RPMI8226 (cell line): ENCODE measurements around the gene INPP1.
"Not testable (repeated sequence)": the region's sequence is repeated elsewhere in the genome, so short reads cannot be mapped to it uniquely, and the experiment has no call there.

ENCODE experiments used
- DNase-seq: peaks from one replicate; pipeline ENCODE4 v3.0.0-alpha.2; 2015

Gene INPP1

DNA sequence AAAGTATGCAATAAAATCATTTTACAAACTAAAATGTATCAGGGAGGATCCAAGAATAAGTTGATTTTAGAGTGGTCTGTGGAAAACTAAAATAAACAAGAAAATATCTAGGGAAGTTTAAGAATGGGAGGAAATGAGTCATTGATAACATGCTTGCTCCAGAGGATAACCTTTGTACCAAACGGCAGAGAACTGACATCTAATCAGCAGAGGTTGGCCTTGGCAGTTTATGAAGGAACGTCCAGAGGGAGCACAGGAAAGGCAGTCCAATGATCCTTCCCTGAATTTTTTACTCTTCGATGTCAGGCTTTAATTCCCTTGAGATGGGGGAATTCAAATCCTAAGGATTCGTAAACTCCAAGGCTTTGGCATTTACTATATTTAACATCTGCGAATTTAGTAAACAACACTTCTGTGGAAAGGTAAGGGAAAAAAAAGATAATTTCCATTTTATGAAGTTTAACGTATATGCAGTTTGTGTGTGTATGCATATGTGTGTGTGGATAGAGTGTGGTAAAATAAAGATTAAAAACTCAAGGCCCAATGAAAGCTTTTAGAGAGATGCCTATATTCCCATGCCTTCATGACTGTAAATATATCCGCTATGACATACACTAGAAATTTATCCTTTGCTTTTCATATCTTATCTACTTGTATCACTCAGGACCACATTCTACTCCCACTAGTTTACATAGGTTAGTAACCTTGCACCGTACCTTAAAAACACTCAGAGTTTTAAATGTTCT lies 8.7 kb upstream of the INPP1 start:
- DNase-seq: no peak

DNA sequence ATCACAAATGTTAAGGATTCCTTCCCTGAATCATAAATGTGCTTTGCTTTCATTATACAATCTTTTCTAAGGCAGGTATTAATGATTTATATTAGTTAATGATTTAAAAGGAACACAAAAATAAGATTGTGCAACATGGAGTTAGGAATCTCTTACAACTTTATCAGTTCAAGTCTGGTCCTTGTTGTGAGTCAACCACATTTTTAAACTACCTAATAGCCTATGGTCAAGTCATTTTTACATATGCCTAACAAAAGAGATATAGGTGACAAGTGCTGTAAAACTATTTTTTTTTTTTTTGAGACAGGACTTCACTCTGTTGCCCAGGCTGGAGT lies 8.2 kb upstream of the INPP1 start:
- DNase-seq: no peak

GRCh38 chr2:190335584-190335983 lies 7.8 kb upstream of the INPP1 start:
- not testable (repeated sequence) for DNase-seq

DNA sequence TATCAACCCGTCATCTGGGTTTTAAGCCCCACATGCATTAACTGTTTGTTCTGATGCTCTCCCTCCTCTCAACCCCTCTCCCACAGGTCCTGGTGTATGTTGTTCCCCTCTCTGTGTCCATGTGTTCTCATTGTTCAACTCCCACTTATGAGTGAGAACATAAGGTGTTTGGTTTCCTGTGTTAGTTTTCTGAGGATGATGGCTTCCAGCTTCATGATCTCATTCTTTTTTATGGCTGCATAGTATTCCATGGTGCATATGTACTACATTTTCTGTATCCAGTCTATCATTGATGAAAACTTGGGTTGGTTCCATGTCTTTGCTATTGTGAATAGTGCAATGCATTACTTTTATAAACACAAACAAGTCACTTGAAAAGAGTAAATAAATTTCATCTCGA lies 7.0 kb upstream of the INPP1 start:
- DNase-seq: no peak

DNA sequence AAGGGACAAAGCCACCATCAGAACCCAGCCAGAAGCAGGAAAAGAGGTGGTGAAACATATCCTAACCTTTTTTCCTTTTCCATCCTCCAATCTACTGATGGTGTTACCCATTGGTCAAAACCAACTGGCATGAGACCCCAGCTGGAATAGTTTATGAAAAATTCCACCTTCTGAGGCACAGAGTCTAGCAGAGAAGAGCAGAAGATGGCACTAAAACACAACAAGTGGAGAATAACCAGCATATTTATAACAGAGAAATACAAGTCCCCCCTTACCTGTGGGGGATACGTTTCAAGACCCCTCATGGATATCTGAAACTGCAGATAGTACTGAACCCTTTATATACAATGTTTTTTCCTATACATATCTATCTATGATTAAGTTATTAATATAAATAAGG lies 4.9 kb upstream of the INPP1 start:
- no peak for DNase-seq

DNA sequence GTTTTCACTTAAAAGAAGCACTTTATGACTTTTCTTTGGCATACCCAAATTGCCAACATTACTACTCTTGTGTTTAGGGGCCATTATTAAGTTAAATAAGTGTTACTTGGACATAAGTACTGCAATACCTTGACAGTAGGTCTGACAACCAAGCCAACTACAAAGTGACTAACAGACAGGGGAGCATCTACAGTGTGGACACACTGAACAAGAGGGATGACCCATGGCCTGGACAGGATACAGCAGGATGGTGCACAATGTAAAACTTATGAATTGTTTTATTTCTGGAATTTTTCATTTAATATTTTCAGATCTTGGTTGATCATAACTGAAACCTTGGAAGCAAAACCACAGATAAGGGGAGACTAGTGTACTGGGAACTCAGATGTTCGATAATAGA lies 4.0 kb upstream of the INPP1 start:
- DNase-seq: no peak

DNA sequence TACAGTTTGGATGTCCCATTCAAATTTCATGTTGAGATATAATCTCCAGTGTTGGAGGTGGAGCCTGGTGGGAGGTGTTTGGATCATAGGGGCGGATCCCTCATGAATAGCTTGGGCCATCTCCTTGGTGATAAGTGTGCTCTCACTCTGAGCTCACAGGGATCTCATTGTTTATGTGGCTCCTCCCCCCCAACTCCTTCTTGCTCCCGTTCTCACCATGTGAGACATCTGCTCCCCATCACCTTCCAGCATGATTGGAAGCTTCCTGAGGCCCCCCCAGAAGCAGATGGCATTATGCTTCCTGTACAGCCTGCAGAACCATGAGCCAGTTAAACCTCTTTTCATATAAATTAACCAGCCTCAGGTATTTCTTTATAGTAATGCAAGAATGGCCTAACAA lies 3.0 kb upstream of the INPP1 start:
- DNase-seq: no peak

GRCh38 chr2:190342611-190343010 lies 778 bp upstream of the INPP1 start:
- DNase-seq: no peak

GRCh38 chr2:190343089-190343535 lies 277 bp upstream of the INPP1 start:
- no peak for DNase-seq

GRCh38 chr2:190344276-190344827 lies 963 bp downstream of the INPP1 start:
- peak; percentile 63 for DNase-seq

DNA sequence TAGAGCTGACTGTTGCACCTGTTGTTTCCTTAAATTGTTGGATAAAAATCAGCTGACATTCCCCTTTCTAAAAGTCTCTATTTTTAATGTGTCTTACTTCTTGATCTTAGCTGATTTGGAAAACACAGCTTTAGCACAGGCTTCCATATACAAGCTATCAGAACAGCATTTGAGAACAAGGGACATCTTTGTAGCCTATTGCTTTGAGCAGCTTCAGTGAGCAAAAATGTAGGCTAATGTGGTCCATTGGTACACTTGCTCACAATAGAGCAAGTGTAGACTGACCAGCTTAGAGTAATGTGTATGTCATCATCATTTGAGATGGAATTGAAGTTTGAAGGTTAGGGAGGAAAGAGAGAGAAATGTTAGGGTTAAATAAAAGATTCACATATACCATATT lies 7.0 kb downstream of the INPP1 start:
- no peak for DNase-seq

DNA sequence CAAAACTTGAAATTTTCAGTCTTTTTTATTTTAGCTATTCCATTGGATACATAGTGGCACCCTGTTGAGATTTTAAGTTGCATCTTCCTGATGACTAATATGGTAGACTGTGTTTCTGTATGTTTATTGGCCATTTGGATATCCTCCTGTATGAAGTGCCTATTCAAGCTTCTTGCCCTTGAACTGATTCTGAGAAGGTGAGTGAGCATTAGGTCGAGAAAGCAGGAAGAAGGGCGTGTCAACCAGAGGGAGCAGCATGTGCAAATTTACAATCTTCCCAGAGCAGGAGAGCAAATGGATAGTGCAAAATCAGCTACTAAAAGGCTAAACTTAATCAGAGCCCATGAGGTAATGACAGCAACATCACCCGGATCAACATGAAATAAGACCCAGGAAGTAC lies 8.6 kb downstream of the INPP1 start:
- no peak for DNase-seq

DNA sequence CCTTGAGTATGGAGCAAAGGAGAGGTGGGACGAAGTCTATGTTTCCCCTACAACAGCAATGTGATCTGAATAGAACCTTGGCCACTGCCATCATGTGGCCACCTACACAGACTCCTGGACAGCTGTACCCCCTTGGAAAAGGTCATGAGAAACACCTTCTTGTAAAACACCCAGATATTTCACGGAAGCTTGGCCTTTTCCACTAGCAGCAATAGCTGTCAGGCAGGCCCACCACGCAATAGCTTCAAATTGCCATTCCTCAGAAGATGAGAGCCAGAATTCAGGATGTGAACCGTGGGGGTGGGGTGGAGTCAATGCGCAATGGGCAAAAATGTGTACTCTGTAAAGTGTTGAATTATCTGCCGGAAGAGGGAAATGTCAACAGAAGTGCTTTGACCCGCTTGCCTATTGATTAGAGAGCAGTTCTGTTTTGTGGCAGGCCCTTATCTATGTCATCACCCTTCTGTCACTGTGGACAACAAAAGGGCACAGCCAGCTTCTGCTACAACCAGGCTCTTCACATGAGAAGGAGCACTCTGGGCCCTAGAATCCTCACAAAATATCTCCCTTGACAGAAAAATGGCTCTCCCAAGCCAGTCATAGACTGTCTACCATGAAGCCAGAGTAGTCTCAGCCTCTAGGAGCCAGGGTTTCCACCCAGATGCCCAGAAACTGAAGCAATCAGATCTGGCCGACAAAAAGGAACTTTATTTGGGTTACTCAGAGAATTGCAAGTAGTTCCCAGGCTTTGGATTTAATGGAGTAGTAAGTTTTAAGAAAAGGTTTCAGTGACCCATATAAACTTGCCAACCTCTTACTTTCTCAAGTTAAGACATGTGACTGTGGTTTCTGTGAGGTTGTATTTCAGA lies 9.5 kb downstream of the INPP1 start:
- DNase-seq: no peak

DNA sequence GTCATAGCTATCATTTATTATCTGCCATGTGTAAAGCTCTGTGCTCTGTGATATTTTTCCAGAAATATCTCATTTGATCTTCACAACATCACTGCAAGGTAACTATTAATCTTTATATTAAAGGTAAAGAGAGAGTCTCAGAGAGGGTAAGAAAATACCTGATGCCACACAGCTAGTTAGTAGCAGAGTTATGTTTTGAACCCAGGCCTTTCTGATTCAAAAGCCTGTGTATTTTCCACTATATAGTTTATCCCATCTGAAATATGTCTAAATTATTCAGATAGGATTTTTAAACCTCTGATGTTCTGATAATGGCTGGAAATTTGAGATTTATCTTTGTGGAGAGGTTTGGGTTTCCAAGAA lies 10.1 kb downstream of the INPP1 start:
- no peak for DNase-seq

DNA sequence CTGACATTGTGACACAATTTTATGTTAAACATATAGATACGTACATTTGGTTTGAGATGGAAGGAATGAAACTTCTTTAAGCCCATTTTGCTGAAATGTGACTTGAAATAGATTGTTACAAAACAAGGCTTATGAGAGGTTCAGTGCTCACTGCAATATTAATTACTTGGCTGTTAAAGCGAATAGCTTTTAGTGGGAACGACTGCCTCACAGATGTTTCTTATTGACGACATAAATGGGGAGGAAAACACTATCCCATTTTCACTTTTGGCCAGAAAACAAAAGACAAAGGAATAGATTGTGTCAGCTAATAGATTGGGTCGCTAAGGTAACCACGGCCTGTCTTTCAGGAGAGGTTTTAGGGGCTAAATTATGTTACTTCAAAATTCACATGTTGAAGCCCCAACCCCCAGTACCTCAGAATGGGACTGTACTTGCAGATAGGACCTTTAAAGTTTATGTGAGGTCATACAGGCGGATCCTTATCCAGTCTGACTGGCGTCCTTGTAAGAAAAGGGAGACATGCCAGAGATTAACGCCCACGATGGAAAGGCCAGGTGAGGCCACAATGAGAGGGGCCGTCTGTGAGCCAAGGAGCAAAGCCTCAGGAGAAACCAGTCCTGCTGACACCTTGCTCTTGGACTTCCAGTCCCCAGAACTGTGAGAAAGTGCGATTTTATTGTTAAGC lies 10.8 kb downstream of the INPP1 start:
- DNase-seq: no peak

GRCh38 chr2:190355968-190356644 lies 12.7 kb downstream of the INPP1 start:
- no peak for DNase-seq

DNA sequence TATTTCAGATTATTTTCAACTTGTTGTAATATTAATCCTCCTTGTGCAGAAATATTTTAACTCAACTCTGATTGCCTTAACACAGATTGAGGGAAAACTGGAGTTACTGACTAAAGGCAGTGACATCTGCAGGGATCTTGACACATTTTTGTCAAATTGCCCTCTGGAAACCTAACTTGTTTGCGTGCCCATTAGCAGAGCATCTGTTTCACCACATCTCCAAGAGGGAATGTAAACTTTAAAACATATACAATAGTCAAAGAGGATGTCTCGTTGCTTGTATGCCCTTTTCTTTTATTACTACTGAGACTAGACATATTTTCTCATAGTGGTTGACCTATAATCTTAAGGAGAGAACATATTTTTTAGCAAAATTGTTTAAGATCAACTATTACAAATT lies 14.2 kb downstream of the INPP1 start:
- DNase-seq: no peak

GRCh38 chr2:190358655-190359448 lies 15.5 kb downstream of the INPP1 start:
- DNase-seq: not testable (repeated sequence)

DNA sequence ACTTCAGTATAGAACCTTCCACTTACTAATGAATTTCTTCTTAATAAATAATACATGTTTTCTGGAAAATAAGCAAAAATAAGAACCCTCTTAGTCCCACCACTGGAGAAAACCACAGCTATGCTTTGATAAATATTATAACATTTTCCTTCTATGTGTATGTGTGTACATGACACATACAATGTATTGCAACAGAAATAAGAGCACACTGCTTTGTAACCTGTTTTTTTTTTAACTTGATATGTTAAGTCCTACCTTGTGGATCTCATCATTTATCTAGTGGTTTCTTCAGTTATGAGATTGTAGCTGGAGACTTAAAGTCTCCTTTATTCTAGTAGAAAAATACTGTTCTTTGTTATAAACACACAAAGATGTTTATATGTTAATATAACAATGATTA lies 17.2 kb downstream of the INPP1 start:
- DNase-seq: no peak

- DNase-seq: no peak
These were observed 17.6 kb downstream of the INPP1 start for GRCh38 chr2:190360965-190361364.

DNA sequence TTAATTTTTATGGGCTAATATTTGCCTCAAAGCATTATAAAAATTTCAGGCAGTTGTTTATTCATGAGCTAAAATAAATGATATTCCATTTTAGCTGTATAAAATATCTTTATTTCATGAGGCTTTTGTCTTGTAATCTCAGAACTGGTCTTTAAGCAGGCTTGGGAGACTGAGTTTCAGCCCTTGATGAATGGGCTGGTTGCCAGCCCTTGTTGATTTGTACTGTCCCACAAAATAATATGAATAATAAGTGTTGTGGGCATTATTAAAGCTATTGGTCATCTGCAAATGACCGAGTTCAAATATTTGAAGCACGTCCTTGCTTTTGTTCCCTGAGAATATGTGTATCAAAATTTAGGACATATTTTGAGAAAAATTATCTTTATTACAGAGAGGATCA lies 18.2 kb downstream of the INPP1 start:
- DNase-seq: no peak

- DNase-seq: no peak
These were observed 19.5 kb downstream of the INPP1 start for GRCh38 chr2:190362894-190363293.
